Hepatocyte (in vitro differentiated cells): ENCODE data around the gene CCDC110. TPM values are rescaled to one million over a fixed set of nuclear protein-coding genes. Genes with fewer than 3 reads are reported as not detected.

Experiments used
- DNase-seq: peaks from one replicate; pipeline ENCODE4 v3.0.0-alpha.2; 2016; ENCODE audit warnings: low spot score
- H2AFZ ChIP-seq: fragments of 200-600 bp; sonication (generic); 2 replicates; pipeline ENCODE4 v1.6.0; 2016; ENCODE audit warnings: antibody characterized with exemption, mild to moderate bottlenecking
- H3K27ac ChIP-seq: fragments of 200-600 bp; sonication (generic); 2 replicates; pipeline ENCODE4 v1.5.1; 2016; ENCODE audit warnings: mild to moderate bottlenecking
- H3K27me3 ChIP-seq: fragments of 200-600 bp; sonication (generic); 2 replicates; pipeline ENCODE4 v1.6.1; 2016
- H3K36me3 ChIP-seq: fragments of 200-600 bp; sonication (generic); replicated peaks from 2 replicates; pipeline ENCODE4 v1.5.1; 2016; ENCODE audit warnings: low read depth; ENCODE audit not compliant: insufficient read depth
- H3K4me1 ChIP-seq: fragments of 200-600 bp; sonication (generic); 2 replicates; pipeline ENCODE4 v1.5.1; 2016; ENCODE audit warnings: mild to moderate bottlenecking, moderate library complexity; ENCODE audit not compliant: insufficient read depth
- H3K4me2 ChIP-seq: fragments of 200-600 bp; sonication (generic); 2 replicates; pipeline ENCODE4 v1.6.0; 2016
- H3K4me3 ChIP-seq: fragments of 200-600 bp; sonication (generic); 2 replicates; pipeline ENCODE4 v1.5.1; 2016; ENCODE audit warnings: mild to moderate bottlenecking
- H3K79me2 ChIP-seq: fragments of 200-600 bp; sonication (generic); 2 replicates; pipeline ENCODE4 v1.6.0; 2017; ENCODE audit warnings: mild to moderate bottlenecking
- H3K9me2 ChIP-seq: fragments of 200-600 bp; sonication (generic); replicated peaks from 2 replicates; pipeline ENCODE4 v1.6.0; 2017; ENCODE audit warnings: mild to moderate bottlenecking; ENCODE audit not compliant: insufficient read depth
- H3K9me3 ChIP-seq: fragments of 200-600 bp; sonication (generic); 2 replicates; pipeline ENCODE4 v1.5.1; 2016; ENCODE audit warnings: low read depth, mild to moderate bottlenecking
- H4K20me1 ChIP-seq: fragments of 200-600 bp; sonication (generic); 2 replicates; pipeline ENCODE4 v1.6.0; 2016; ENCODE audit warnings: mild to moderate bottlenecking; ENCODE audit not compliant: insufficient read depth, poor library complexity, severe bottlenecking
- CTCF ChIP-seq: fragments of 200-600 bp; sonication (generic); IDR thresholded peaks from 2 replicates; pipeline ENCODE4 v1.5.1; 2016; ENCODE audit warnings: antibody characterized with exemption, mild to moderate bottlenecking; ENCODE audit not compliant: poor library complexity
- EZH2 ChIP-seq: fragments of 200-600 bp; sonication (generic); IDR thresholded peaks from 2 replicates; pipeline ENCODE4 v1.6.1; 2016; ENCODE audit warnings: antibody characterized with exemption, mild to moderate bottlenecking, borderline replicate concordance
- EZH2phosphoT487 ChIP-seq: fragments of 200-600 bp; sonication (generic); IDR thresholded peaks from one replicate; pipeline ENCODE4 v1.6.1; 2018; ENCODE audit warnings: antibody characterized with exemption, mild to moderate bottlenecking, low read depth, moderate library complexity; ENCODE audit not compliant: unreplicated experiment, severe bottlenecking
- WGBS: methylation state at CpG from one replicate; pipeline ENCODE4 v1.1.6; 2016; ENCODE audit warnings: low lambda C conversion rate; ENCODE audit errors: missing lambda C conversion rate; 5-methylcytosine and 5-hydroxymethylcytosine counted together
- polyA plus RNA-seq: library from polyadenylated mRNA; unstranded; fragments of >200 nt; fragmentation: Nextera tagmentation; extraction: Ambion mirVana; gene quantifications from 2 replicates; pipeline ENCODE4 v1.2.1, GENCODE V29; 2016
- total RNA-seq: library from RNA; depleted of rRNA; stranded (reverse); fragments of >200 nt; gene quantifications from 2 replicates; pipeline ENCODE4 v1.2.3, GENCODE V29; 2014

The CCDC110 gene
- total and polyA plus RNA-seq, 2 experiments from 2014 or later = 0.16 to 0.73 TPM

GRCh38 chr4:185445209-185445608 lies 26.3 kb downstream of the CCDC110 start:
- TF ChIP-seq CTCF = no peak
- TF ChIP-seq EZH2phosphoT487 = no peak
- no peak for TF ChIP-seq EZH2
- no peak overlapping the region for H3K4me2 ChIP-seq
- H3K4me1 ChIP-seq = no peaks in the 10 kb centered on the region
- H3K9me3 ChIP-seq = no peaks in the 10 kb centered on the region
- 90% methylated on average over 2 of the region's 2 CpGs for WGBS
- H3K27ac ChIP-seq = no peak overlapping the region
- H3K4me3 ChIP-seq = no peak overlapping the region
- H3K9me2 ChIP-seq = no peaks in the 10 kb centered on the region
- H2AFZ ChIP-seq = no peak overlapping the region
- DNase-seq = no peak
- no peaks in the 10 kb centered on the region for H3K27me3 ChIP-seq
- no peaks in the 10 kb centered on the region for H3K36me3 ChIP-seq
- no peaks in the 10 kb centered on the region for H3K79me2 ChIP-seq
- no peaks in the 10 kb centered on the region for H4K20me1 ChIP-seq

GRCh38 chr4:185441479-185441878 lies 30.1 kb downstream of the CCDC110 start:
- Histone ChIP-seq H3K4me3 (no peak overlapping the region), H3K27me3 (no peaks in the 10 kb centered on the region), H3K4me1 (no peaks in the 10 kb centered on the region), H3K27ac (no peak overlapping the region), H3K9me3 (no peaks in the 10 kb centered on the region), H4K20me1 (no peaks in the 10 kb centered on the region), H3K36me3 (no peaks in the 10 kb centered on the region), H3K79me2 (no peaks in the 10 kb centered on the region), H3K4me2 (no peak overlapping the region), H3K9me2 (no peaks in the 10 kb centered on the region), H2AFZ (no peak overlapping the region)
- no peak for TF ChIP-seq EZH2
- TF ChIP-seq CTCF = no peak
- no peak for TF ChIP-seq EZH2phosphoT487
- DNase-seq = no peak
- 91% methylated on average over 2 of the region's 2 CpGs for WGBS

- Histone ChIP-seq H3K4me3 (no peak overlapping the region), H3K27ac (no peak overlapping the region), H2AFZ (no peak overlapping the region), H3K36me3 (no peaks in the 10 kb centered on the region), H3K4me2 (no peak overlapping the region), H3K4me1 (no peaks in the 10 kb centered on the region), H3K27me3 (no peaks in the 10 kb centered on the region), H4K20me1 (no peaks in the 10 kb centered on the region), H3K9me3 (no peaks in the 10 kb centered on the region), H3K79me2 (no peaks in the 10 kb centered on the region), H3K9me2 (no peaks in the 10 kb centered on the region)
- TF ChIP-seq EZH2 = no peak
- no peak for TF ChIP-seq CTCF
- TF ChIP-seq EZH2phosphoT487 = no peak
- no peak for DNase-seq
Observed at GRCh38 chr4:185437809-185438208, 33.7 kb downstream of the CCDC110 start.

GRCh38 chr4:185435466-185435865 lies 36.1 kb downstream of the CCDC110 start:
- H3K36me3 ChIP-seq = no peaks in the 10 kb centered on the region
- TF ChIP-seq CTCF (no peak), EZH2 (no peak), EZH2phosphoT487 (no peak)
- H4K20me1 ChIP-seq = no peaks in the 10 kb centered on the region
- no peaks in the 10 kb centered on the region for H3K9me3 ChIP-seq
- H2AFZ ChIP-seq = no peak overlapping the region
- H3K27ac ChIP-seq = no peak overlapping the region
- H3K4me3 ChIP-seq = no peak overlapping the region
- H3K4me2 ChIP-seq = no peak overlapping the region
- no peaks in the 10 kb centered on the region for H3K79me2 ChIP-seq
- no peaks in the 10 kb centered on the region for H3K9me2 ChIP-seq
- no peaks in the 10 kb centered on the region for H3K4me1 ChIP-seq
- DNase-seq = no peak
- no peaks in the 10 kb centered on the region for H3K27me3 ChIP-seq
